Activated CD4-positive, CD25-positive, alpha-beta regulatory T cell treated with anti-CD3 and anti-CD28 coated beads, Interleukin-2, amount 50 U/mL, for 24 hours (primary cell): ENCODE results near the gene MMP10.
"Not testable (repeated sequence)": the region's sequence is repeated elsewhere in the genome, so short reads cannot be mapped to it uniquely, and the experiment has no call there.

Experiments
- ATAC-seq, 2 donors: fragments of 150-1000 bp; cut with Tn5 transposase; one replicate each; pipeline ENCODE4 v1.10.0; 2021; ENCODE audit warnings: mild to moderate bottlenecking in 1 of 2, moderate library complexity in 1 of 2

MMP10 gene

GRCh38 chr11:102783016-102783415 is 2.6 kb upstream of the MMP10 start:
- no peak for ATAC-seq

DNA sequence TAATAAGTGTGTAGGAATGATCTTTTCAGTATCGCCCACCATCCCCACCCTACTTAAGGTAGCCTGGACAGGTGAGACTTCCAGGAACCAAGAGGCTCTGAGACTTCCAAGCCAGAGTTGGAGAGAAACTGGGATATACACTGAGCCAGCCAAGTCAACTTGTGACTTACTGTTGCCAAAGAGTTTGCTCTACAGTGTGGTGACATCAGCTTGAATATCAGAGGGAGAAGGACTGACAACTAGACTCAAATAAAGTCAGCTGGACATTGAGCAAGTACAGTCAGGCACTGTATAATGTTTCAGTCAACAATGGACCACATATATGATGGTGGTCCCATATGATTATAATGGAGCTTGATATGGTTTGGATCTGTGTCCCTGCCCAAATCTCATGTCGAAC is 1.2 kb upstream of the MMP10 start:
- ATAC-seq, result no peak

GRCh38 chr11:102776454-102776853 is 4.0 kb downstream of the MMP10 start:
- no peak for ATAC-seq

DNA sequence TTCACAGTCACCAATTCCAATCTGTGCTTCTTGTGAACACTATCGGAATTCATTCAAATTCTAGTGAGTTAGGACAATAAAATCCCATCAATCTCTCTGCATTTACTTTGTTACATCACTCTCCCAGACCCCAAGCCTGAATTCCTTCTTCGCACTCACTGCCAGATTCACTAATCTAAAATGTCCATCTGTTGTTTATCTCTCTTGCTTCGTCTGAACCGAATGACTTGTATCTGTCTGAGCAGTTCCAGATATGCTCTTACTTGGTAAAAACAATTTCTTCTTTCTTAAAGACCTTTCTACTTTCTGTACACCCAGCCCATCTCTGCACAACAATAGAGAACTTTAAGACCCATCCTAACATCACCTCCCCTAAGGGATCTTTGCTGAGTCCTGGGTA is 7.0 kb downstream of the MMP10 start:
- ATAC-seq, result no peak

GRCh38 chr11:102771351-102771750 is 9.1 kb downstream of the MMP10 start:
- no peak for ATAC-seq

GRCh38 chr11:102770191-102770590 is 10.2 kb downstream of the MMP10 start:
- ATAC-seq, result no peak

DNA sequence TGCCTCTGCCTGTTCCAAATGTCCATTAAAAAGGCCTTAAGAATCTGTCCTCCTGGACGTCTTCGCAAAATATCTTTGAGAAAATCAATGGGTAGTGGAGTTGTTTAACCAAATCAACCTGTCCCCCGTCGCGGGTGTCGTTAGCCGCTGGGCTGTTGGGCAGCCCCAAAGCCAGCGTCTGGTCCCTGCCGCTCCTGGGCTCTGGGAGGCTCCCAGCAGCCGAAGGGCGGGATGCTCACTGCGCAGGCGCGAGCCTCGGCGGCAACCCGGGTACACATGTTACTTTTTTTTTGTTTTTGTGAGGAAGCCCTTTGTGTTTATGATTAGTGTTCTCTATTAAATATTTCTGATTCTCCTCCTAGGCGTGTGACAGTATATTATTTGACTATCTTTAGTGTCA is 12.6 kb downstream of the MMP10 start:
- no peak for ATAC-seq

DNA sequence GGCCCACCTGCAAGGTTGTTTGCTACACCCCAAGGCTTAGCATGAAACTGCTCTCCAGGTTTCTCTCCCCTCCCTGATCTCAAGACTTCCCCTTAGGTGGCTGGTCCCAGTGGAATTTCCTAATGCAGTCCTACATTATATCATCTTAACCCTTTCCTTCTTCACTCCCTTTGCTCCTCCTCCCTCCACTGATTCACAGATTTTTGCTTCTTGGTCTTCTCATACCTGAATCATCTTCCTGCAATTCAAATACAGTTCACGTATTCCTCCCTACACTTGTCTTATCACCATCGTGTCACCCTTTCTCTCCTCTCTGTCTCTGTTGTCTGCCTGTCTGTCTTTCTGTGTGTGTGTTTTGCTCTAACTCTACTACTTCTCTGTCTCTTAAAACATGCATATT is 17.0 kb downstream of the MMP10 start:
- ATAC-seq, result no peak

GRCh38 chr11:102762361-102762767 is 18.1 kb downstream of the MMP10 start:
- ATAC-seq, result no peak

GRCh38 chr11:102761646-102762238 is 18.7 kb downstream of the MMP10 start:
- ATAC-seq, result no peak

DNA sequence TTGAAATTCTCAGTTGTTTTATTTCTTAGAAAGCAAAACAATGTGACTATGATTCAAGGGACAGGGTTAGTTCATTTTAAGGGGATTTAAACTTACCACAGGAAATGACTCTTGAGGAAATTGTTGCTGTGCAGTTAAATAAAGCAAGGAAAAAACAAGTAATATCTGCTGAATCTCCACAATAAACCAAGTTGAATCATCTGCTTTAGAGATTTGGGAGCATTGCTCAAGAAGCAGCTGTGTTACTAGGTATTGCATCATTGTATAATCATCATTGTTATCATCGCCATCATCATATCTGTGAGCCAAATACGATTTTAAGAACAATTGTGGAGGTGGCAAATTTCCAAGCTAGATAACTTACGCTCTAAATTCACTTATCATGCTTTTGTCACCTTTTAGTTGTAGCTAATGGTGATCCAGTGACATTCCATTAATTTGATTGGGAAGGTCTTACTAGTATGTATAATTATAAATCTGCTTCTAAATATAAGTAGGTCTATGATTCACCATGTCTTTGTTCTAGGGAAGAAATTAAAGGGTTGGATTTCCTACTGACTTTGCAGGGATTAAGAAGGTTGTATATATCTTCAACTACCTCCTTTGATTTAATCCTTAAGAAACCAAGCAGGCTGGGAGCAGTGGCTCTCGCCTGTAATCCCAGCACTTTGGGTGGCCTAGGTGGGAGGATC is 19.9 kb downstream of the MMP10 start:
- ATAC-seq, result peak in 1 of 2 donors; percentile 32

DNA sequence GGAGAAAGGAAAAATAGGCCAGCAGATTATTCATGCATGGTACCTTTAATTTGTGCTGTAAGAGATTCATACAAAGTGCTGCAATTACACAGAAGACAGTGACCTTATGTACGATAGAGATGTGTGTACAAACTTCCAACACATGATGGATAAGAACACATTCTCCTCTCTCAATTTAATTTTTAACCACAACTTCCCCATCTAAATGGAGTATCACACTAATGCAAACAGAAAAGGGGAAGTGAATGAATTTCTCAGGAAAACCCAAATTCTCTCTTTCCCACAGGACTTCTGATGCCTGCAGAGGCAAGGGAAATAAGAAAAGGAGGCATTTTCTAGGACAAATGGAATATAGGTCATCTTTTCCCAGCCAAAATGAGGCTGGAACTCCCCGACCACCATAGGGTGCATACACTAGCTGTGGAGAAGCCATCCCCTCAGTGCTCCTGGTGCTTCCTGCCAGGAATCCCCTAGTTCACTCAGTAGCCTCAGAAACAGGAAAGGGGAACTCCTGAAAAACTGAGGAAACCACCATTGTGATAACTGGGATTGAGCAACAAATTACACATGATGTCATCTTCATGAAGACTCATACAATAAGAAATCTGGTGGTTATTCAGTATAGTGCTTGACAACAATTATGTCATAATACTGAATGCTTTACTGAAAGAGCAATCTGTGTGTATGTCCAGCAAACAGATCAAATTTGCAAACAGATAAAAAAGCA is 22.4 kb downstream of the MMP10 start:
- no peak for ATAC-seq

DNA sequence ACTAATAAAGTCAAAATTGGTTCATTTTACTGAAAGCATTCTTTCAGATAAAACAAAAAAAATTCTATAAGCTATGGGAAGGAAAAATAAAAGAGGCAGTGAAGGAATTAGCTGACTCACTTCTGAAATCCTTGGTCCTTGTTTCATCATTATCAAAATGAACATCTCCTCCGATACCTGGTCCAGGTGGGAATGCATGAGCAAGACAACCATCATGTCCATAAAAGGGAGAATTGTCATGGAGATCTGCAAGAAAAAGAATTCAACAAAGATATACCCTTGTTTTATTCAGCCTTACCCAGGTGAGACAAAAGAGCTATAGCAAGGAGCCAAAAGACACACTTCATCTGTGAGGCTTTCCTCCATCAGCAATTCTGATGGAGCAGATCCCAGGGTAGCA is 27.2 kb downstream of the MMP10 start:
- no peak for ATAC-seq

GRCh38 chr11:102751673-102752072 is 28.8 kb downstream of the MMP10 start:
- no peak for ATAC-seq

DNA sequence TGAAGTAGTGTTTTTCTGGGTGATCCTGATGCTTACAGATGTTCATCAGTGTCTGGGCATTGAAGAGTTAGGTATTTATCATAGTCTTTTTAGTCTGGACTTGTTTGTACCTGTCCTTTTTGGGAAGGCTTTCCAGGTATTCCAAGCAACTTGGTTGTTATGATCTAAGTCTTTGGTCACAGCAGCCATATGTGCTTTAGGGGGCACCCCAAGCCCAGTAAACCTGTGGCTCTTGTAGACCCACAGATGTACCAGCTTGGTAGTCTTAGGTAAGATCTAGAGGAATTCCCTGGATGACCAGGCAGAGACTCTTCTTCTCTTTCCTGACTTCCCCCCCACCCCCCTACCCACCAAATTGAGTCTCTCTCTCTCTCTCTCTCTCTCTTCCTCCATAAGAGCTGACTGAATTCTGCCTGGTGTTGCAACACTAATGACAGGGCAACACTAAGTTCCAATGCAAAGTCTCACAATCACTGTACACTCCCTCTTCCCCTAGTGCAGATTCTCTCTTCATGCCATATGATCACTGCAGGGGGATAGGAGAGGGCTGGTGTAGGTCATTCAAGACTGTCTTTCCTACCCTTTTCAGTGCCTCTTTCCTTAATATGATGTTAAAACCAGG is 31.2 kb downstream of the MMP10 start:
- no peak for ATAC-seq

DNA sequence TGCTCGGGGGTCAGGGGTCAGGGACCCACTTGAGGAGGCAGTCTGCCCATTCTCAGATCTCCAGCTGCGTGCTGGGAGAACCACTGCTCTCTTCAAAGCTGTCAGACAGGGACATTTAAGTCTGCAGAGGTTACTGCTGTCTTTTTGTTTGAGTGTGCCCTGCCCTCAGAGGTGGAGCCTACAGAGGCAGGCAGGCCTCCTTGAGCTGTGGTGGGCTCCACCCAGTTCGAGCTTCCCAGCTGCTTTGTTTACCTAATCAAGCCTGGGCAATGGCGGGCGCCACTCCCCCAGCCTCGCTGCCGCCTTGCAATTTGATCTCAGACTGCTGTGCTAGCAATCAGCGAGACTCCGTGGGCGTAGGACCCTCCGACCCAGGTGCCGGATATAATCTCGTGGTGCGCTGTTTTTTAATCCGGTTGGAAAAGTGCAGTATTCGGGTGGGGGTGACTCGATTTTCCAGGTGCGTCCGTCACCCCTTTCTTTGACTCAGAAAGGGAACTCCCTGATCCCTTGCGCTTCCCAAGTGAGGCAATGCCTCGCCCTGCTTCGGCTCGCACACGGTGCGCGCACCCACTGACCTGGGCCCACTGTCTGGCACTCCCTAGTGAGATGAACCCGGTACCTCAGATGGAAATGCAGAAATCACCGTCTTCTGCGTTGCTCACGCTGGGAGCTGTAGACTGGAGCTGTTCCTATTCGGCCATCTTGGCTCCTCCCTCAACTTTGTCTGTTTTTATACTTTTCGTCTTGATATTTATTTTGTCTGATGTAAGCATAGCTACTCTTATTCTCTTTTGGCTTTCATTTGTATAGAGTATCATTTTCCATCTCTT is 33.5 kb downstream of the MMP10 start:
- not testable (repeated sequence) for ATAC-seq

GRCh38 chr11:102734650-102735049 is 45.8 kb downstream of the MMP10 start:
- no peak for ATAC-seq

DNA sequence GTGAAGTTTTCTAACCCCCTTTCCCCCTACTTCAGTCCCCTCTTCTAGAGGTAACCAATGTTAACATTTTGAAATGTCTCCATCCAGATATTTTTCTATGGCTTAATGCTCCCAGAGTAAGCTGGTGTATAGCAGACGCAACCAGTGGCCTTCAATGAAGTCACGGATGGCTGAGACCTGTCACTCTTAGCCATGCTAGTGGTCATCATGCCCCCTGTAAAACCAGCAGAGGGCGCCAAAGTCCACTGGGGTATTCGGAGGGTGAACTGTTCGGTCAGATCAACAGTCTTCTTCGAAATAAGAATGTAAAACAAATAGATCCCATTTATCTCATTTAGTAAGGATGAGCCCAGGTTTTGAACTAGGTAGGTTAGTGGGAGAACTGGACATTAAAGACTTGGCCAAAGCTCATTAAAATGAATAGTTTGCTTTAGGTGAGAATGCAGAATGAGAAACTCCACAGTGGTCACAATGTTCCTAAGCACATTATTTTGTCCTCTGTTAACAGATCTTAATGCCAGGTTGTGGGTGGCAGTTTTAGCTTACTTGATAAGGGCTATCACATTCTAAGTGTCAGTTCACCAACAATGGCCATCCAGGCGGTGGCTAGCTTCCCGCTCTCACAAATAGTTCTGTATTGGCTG is 47.1 kb downstream of the MMP10 start:
- ATAC-seq, result no peak

DNA sequence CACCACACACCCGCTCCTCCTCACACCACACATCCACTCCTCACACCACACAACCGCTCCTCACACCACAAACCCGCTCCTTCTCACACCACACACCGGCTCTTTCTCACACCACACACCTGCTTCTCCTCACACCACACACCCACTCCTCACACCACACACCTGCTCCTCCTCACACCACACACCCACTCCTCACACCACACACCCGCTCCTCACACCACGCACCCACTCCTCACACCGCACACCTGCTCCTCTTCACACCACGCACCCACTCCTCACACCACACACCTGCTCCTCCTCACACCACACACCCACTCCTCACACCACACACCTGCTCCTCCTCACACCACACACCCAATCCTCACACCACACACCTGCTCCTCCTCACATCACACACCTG is 49.5 kb downstream of the MMP10 start:
- ATAC-seq, result not testable (repeated sequence)

GRCh38 chr11:102729849-102730815 is 50.3 kb downstream of the MMP10 start:
- no peak for ATAC-seq

DNA sequence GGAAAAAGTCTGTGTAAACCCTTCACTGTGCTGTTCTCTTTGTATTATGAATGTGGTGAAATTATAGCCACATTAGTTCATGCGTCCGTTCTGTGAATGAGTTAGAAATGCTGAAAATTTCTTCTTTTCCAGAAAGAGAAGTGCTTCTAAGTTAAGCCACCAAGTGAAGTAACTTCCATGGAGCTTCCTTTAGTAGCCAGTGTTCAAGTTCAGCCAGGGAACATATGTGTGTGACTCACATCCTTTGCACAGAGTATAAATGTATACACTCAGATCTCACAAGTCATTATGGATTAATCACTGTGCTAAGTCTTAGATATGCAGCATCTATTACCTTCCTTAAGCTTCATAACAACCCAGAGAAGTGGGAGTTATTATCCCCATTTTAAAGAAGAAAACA is 52.5 kb downstream of the MMP10 start:
- no peak for ATAC-seq
